Sigmoid colon (tissue), 7 donors: ENCODE measurements around the gene ALDH4A1. TPM values are rescaled to one million over a fixed set of nuclear protein-coding genes. Genes with fewer than 3 reads are reported as not detected.
A peak's percentile ranks its signal among the peaks of the same experiment; 100 is the strongest.

Source experiments
- DNase-seq: peaks from one replicate; pipeline ENCODE4 v3.0.0-alpha.2; 2019
- H3K27ac ChIP-seq, 4 donors: fragments of 200-600 bp; sonication (generic); one replicate each; pipeline ENCODE4 v1.5.1; 2016 to 2019; ENCODE audit warnings: mild to moderate bottlenecking in 1 of 4
- H3K27me3 ChIP-seq, 3 donors: fragments of 200-600 bp; sonication (generic); one replicate each; pipeline ENCODE4 v1.5.1; 2019; ENCODE audit warnings: mild to moderate bottlenecking in 1 of 3
- H3K36me3 ChIP-seq, 4 donors: fragments of 200-600 bp; sonication (generic); one replicate each; pipeline ENCODE4 v1.5.1; 2016 to 2019
- H3K4me1 ChIP-seq, 4 donors: fragments of 200-600 bp; sonication (generic); one replicate each; pipeline ENCODE4 v1.5.1; 2017 to 2019
- H3K4me3 ChIP-seq, 4 donors: fragments of 200-600 bp; sonication (generic); one replicate each; pipeline ENCODE4 v1.5.1; 2017 to 2019; ENCODE audit warnings: mild to moderate bottlenecking in 2 of 4, moderate library complexity in 1 of 4
- H3K9me3 ChIP-seq, 4 donors: fragments of 200-600 bp in 3 of 4; sonication (generic) in 3 of 4; one replicate each; pipeline versions ENCODE4 v1.5.1 to v1.6.1; 2013 to 2019
- EP300 ChIP-seq, 4 donors: sonication (generic); formaldehyde crosslinking; IDR thresholded peaks; one replicate each; pipeline ENCODE4 v1.6.1; 2017; ENCODE audit warnings: antibody characterized with exemption in 4 of 4
- POLR2A ChIP-seq, 2 donors: fragments of 450-650 bp; IDR thresholded peaks; one replicate each; pipeline ENCODE4 v1.6.1; 2016; ENCODE audit warnings: antibody characterized with exemption in 2 of 2, mild to moderate bottlenecking in 2 of 2, moderate library complexity in 2 of 2
- POLR2AphosphoS5 ChIP-seq, 4 donors: sonication (generic); formaldehyde crosslinking; IDR thresholded peaks; one replicate each; pipeline ENCODE4 v1.6.1; 2017; ENCODE audit warnings: antibody characterized with exemption in 4 of 4
- WGBS, 2 donors: extraction: QIAGEN DNeasy Blood & Tissue Kit; methylation state at CpG; one replicate each; pipeline ENCODE4 v1.1.7; 2013; 5-methylcytosine and 5-hydroxymethylcytosine counted together
- intact Hi-C: fragments of 100-400 bp; cut with DNase I; formaldehyde crosslinking; loops from one replicate; pipeline ENCODE4 v1.15.1; 2023
- polyA plus RNA-seq, 3 donors: library from polyadenylated mRNA; stranded (reverse); fragments of 200-250 nt; gene quantifications; one replicate each; pipeline ENCODE4 v1.2.3, GENCODE V29; 2013
- total RNA-seq, 4 donors: library from RNA; depleted of rRNA; stranded (reverse); fragments of >200 nt; gene quantifications; one replicate each; pipeline ENCODE4 v1.1.0, GENCODE V29; 2016
- TF ChIP-seq, protein P1 (sequence below), 4 experiments: fragments of 450-650 bp in 3 of 4; fragments of 200-600 bp in 1 of 4; IDR thresholded peaks; one replicate each; pipeline ENCODE4 v1.5.1; 2016 to 2019; ENCODE audit warnings: antibody characterized with exemption in 4 of 4, mild to moderate bottlenecking in 3 of 4, moderate library complexity in 2 of 4
- donor health status: healthy with polysubstance abuse.
- donor health status: Bipolar disorder and iron deficiency.
- donor health status: healthy.

Gene ALDH4A1
- total and polyA plus RNA-seq, 7 donors = 2.4 to 12.8 (median 7.2) TPM

DNA sequence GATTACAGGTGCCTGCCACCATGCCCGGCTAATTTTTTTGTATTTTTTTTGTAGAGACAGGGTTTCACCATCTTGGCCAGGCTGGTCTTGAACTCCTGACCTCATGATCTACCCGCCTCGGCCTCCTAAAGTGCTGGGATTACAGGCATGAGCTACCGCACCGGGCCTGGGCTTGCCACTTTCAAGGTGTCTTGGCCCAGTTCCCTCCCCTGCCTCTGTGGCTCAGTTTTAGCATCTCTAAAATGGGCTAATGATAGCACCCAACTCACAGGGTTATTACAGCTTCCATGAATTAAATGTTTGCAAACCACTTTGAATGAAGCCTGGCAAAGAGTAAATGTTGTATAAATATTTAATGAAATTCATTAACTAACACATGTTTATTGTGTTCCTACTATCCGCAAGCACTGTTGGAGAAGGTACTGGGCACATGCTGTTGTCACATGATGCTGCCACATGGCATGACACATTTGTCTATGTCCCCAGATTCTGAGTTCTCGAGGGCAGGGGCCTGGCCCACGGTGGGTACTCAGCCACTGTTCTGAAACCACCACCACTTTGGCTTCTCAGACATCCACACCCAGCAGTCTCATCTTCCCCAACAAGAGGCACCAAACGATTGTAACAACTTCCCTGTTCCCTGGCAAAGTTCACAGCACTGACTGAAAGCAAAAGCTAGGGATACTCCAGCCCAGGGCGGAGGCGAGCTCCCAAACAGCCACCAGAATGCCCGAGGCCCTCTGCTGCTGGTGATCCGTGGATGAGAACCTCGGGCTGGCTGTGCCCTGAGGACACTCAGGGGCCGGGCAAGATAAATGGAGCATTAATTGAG, 44.4 kb upstream of the ALDH4A1 start:
- intact Hi-C loops = no loop called here
- H3K27me3 ChIP-seq = no peaks in the 10 kb centered on the region
- peak overlapping the region; percentile 92 to 95 (median 94) for H3K27ac ChIP-seq
- TF ChIP-seq POLR2AphosphoS5 (IDR thresholded peaks at IDR 0.05) (no peak), EP300 (IDR thresholded peaks at IDR 0.05) (no peak), POLR2A (IDR thresholded peaks at IDR 0.05) (no peak)
- TF ChIP-seq, protein P1, sequence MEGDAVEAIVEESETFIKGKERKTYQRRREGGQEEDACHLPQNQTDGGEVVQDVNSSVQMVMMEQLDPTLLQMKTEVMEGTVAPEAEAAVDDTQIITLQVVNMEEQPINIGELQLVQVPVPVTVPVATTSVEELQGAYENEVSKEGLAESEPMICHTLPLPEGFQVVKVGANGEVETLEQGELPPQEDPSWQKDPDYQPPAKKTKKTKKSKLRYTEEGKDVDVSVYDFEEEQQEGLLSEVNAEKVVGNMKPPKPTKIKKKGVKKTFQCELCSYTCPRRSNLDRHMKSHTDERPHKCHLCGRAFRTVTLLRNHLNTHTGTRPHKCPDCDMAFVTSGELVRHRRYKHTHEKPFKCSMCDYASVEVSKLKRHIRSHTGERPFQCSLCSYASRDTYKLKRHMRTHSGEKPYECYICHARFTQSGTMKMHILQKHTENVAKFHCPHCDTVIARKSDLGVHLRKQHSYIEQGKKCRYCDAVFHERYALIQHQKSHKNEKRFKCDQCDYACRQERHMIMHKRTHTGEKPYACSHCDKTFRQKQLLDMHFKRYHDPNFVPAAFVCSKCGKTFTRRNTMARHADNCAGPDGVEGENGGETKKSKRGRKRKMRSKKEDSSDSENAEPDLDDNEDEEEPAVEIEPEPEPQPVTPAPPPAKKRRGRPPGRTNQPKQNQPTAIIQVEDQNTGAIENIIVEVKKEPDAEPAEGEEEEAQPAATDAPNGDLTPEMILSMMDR (IDR thresholded peaks at IDR 0.05) = no peak
- no peak overlapping the region for H3K4me3 ChIP-seq
- H3K4me1 ChIP-seq = peaks cover 0 to 99% (median 94%) of the 10 kb centered on the region in 4 donors
- no peak for DNase-seq
- H3K9me3 ChIP-seq = no peaks in the 10 kb centered on the region
- no peaks in the 10 kb centered on the region for H3K36me3 ChIP-seq
- WGBS, 2 donors = 51 to 70% methylated on average over 15 of the region's 15 CpGs

DNA sequence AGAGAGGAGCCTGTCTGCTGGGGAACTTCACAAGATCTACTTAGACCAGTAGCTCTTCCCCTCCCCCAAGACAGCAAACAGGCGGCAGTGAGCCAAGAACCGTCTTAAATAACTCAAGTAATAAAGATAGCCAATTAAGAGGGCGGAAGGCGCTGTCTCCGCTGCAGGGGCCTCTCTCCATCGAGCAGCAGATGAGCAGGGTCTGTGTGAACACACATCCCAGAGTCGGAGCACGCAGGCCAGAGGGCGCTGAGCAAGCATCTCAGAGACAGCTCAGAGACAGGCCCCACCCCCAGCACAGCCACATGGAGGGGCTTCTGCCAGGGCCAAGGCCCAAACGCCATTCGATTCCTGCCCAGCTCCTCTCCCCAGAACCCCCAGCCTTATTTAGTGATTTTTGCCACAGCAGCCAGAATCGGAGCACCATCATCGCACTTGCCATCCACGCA, 43.1 kb upstream of the ALDH4A1 start:
- no peaks in the 10 kb centered on the region for H3K9me3 ChIP-seq
- H3K4me3 ChIP-seq = no peak overlapping the region
- peak; percentile 81 for DNase-seq
- TF ChIP-seq EP300 (IDR thresholded peaks at IDR 0.05) = no peak
- TF ChIP-seq POLR2A (IDR thresholded peaks at IDR 0.05) = no peak
- no peak for TF ChIP-seq POLR2AphosphoS5 (IDR thresholded peaks at IDR 0.05)
- TF ChIP-seq, protein P1 (IDR thresholded peaks at IDR 0.05) = no peak
- peaks cover 0 to 99% (median 94%) of the 10 kb centered on the region in 4 donors for H3K4me1 ChIP-seq
- 29 to 53% methylated on average over 14 of the region's 14 CpGs for WGBS, 2 donors
- no peaks in the 10 kb centered on the region for H3K27me3 ChIP-seq
- no peaks in the 10 kb centered on the region for H3K36me3 ChIP-seq
- H3K27ac ChIP-seq = peak overlapping the region; percentile 44 to 95 (median 81)
- intact Hi-C loops = no loop called here

DNA sequence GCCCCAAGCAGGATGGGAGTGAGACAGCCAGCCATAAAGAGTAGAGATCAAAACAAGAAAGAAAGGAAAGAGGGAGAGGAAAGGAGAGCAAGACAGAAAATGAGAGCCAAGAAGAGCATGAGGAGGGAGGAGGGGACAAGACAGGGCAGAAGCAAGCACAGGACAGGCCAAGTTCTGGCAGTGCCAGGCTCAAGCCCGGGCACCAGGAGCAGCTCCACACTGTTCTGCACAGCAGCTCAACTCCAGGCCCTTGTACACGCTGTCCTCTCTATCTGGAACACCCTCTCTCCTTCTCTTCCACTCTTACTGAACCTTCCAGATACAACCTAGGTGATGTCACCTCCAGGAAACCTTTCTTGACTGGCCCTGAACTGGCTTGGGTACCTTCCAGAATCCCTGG, 42.5 kb upstream of the ALDH4A1 start:
- 51 to 82% methylated on average over 2 of the region's 2 CpGs for WGBS, 2 donors
- H3K36me3 ChIP-seq = no peaks in the 10 kb centered on the region
- peak overlapping the region; percentile 44 to 95 (median 81) for H3K27ac ChIP-seq
- intact Hi-C loops = no loop called here
- no peaks in the 10 kb centered on the region for H3K9me3 ChIP-seq
- H3K4me1 ChIP-seq = peaks cover 0 to 99% (median 94%) of the 10 kb centered on the region in 4 donors
- DNase-seq = peak; percentile 85
- TF ChIP-seq EP300 (IDR thresholded peaks at IDR 0.05) = peak in 1 of 4 donors; percentile 14
- peak in 2 of 4 donors; percentile 43 to 61 for TF ChIP-seq POLR2AphosphoS5 (IDR thresholded peaks at IDR 0.05)
- TF ChIP-seq, protein P1 (IDR thresholded peaks at IDR 0.05) = no peak
- H3K27me3 ChIP-seq = no peaks in the 10 kb centered on the region
- H3K4me3 ChIP-seq = no peak overlapping the region

DNA sequence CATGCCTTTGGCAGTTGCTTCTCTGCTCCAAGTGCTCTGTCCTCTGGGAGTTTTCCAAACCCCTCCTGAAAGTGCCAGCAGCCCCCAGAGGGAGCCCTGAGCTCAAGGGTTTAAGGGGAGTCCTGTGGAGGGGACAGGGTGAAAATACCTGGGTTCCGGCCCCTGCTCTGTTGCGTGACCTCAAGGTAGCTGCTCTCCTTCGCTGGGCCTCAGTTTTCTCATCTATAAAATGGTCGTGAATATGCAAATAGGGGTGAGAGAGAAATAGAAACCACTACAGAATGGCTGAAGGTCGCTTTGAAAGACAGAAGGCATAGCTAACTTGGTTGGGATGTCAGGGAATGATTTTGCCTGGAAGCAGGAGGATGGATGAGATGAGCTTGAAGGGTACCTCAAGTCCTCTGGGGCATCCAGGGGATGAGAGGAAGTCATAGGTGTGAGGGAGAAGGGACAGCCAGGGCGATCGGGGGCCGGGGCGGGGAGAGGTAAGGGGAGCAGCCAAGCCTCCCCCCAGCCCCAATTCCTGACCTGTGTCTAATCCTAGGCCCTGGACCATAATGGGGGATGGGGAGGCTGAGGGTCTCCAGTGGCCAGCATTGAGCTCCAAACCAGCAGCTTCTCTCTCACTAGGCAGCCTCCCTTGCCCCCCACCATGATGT, 41.7 kb upstream of the ALDH4A1 start:
- intact Hi-C loops = no loop called here
- peak overlapping the region; percentile 44 to 95 (median 81) for H3K27ac ChIP-seq
- no peaks in the 10 kb centered on the region for H3K36me3 ChIP-seq
- no peaks in the 10 kb centered on the region for H3K27me3 ChIP-seq
- no peaks in the 10 kb centered on the region for H3K9me3 ChIP-seq
- H3K4me3 ChIP-seq = no peak overlapping the region
- WGBS, 2 donors = 88 to 90% methylated on average over 9 of the region's 9 CpGs
- H3K4me1 ChIP-seq = peaks cover 0 to 99% (median 94%) of the 10 kb centered on the region in 4 donors
- DNase-seq = no peak
- no peak for TF ChIP-seq POLR2AphosphoS5 (IDR thresholded peaks at IDR 0.05)
- TF ChIP-seq, protein P1 (IDR thresholded peaks at IDR 0.05) = no peak
- TF ChIP-seq EP300 (IDR thresholded peaks at IDR 0.05) = no peak
- TF ChIP-seq POLR2A (IDR thresholded peaks at IDR 0.05) = no peak
